Measurements from ENCODE around the gene UBALD1. TPM values are rescaled to one million over a fixed set of nuclear protein-coding genes. Genes with fewer than 3 reads are reported as not detected.
"Not testable (repeated sequence)": the region's sequence is repeated elsewhere in the genome, so short reads cannot be mapped to it uniquely, and the experiment has no call there.

The UBALD1 gene
- polyA plus RNA-seq, 5 donors, result 10.2 to 34.0 (median 18.5) TPM

- DNase-seq, result peak; percentile 47 to 51
Measured at GRCh38 chr16:4601036-4601863, 13.4 kb downstream of the UBALD1 start.

DNA sequence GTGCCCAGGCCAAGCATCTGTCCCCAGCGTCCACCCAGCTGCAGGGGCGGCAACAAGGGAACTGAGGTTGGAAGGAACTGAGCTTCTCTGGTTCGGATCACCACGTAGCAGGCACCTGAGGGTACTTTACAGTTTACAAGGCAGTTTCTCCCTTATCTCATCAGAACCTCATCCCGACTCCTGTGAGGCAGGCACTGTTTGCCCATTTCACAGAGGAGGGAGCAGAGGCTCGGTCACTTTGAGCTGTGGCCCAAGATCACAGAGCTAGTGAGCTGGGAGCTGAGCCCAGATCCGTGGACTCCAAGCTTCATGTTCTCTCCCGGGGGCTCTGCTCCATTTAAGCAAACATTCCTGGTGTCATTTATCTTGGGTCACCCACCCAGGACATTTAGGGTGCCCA lies 15.1 kb downstream of the UBALD1 start:
- no peak for DNase-seq

GRCh38 chr16:4599037-4599436 lies 15.7 kb downstream of the UBALD1 start:
- no peak for DNase-seq

DNA sequence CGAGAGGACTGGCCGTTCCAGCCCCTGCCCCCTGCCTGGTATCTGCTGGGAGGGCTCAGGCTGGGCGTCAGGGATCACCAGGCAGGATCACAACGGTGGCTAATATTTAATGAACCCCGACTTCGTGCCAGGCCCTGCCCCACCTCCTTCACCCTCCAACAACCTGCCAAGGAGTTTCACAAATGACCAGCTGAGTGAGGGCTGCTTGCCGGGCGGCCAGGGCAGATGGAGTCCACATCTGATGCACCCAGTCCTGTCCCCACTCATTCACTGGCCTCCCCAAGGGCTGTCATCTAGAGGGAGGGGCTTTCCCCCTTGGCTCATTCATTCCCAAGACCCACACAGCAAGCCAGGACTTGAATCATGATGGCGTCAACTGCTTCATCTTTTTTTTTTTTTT lies 17.5 kb downstream of the UBALD1 start:
- no peak for DNase-seq

GRCh38 chr16:4594433-4595410 lies 20.0 kb downstream of the UBALD1 start:
- DNase-seq, result no peak

DNA sequence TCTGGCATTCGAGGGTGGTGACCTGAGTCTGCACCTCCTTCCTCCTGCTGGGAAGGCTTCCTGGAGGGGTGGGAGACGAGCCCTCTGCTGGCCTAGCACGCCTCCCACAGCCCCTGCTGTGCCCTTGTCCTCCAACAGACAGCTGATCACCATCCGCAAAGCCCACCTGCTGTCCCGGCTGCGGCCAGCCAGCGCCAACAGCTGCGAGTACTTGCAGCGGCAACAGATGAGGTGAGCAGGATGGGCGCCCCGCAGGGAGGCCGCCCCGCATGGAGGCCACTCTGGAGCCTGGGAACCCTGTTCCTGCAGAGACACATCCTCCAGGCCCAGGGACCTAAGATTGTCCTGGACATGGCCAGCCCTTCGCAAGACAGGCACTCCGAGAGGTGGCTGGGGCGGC lies 21.6 kb downstream of the UBALD1 start:
- DNase-seq, result no peak

GRCh38 chr16:4591706-4592470 lies 22.8 kb downstream of the UBALD1 start:
- DNase-seq, result no peak

DNA sequence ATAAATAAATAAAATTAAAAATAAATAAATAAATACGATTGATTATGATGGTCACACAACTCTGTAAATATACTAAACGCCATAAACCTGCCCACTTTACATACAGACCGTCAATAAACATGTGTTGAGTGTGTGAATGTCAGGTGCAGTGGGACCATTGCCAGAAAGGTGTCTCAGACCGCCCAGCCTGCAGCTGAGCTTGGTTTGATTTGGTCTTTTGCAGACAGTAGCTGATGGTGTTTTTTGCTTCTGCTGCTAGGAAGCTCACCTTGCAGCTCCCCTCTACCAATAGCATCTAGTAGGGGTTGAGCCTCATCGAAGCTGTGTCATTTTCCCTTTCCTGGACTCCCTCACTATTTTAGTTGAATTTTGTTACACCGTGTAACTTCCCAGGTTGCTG lies 23.5 kb downstream of the UBALD1 start:
- no peak for DNase-seq

DNA sequence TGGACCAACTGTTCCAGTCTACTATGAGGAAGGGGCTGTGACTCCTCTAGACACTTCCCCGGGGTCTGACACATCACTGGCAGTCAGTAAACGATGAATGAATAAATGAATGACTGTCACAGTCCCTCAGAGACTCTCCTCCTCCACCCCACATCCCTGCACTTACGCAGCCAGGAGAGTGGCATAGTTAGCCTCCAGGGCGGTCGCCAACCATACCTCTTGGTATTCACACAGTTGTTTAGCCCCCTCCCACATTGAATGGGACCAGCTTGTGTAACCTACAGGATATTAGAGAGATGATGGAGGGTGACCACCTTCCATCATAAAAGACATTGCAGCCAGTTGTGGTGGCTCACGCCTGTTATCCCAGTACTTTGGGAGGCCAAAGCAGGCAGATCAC lies 25.7 kb downstream of the UBALD1 start:
- no peak for DNase-seq

DNA sequence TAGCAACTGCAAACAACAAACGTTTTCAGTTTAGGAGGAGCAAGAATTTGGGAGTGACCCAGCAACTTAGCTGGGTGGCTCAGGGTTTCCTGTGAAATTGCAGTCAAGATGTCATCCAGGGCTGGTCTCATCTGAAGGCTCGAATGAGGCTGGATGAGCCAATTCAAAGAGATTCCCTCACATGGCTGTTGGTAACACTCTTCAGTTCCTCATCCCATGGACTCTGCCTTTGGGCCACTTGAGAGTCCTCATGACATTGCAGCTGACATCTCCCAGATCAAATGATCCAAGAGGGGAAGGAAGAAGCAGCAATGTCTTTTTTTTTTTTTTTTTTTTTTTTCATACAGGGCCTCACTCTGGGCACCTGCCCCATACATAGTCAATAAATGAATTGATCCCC lies 26.3 kb downstream of the UBALD1 start:
- DNase-seq, result no peak

DNA sequence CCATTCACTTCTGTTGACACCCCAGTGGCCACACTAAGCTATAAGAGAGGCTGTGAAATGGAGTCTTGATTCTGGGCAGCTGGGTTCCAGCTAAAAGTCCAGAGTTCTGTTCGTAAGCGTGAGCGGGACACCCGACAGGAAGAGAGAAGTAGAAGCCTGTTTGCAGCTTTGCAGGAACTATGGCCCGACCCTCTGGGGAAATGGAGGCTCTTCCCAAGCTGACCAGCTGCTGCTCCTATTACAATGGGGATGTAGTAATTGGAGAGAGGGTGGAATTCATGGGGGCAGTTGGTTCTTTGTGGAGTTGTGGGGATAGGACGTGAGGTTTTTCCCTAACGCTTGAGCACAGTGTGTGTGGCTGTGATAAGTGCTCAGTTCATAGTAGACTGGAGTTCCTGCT lies 28.4 kb downstream of the UBALD1 start:
- no peak for DNase-seq

- no peak for DNase-seq
Measured at GRCh38 chr16:4583906-4584305, 30.8 kb downstream of the UBALD1 start.

DNA sequence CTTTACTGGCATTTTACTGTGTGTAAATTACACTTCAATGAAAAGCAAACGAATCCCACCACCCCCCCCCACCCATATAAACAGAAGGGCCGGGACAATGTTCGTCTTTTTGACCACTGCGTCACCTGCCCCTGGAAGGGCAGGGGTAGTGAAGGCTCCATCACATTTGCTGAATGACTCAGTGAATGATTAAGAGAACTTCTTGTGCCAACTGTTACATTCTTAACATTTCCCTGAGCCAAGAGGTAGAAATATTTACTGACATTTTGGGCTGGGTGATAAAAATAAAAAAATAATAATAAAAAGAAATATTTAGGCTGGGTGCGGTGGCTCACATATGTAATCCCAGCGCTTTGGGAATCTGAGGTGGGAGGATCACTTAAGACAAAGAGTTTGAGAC lies 34.4 kb downstream of the UBALD1 start:
- no peak for DNase-seq

- DNase-seq, result no peak
Measured at GRCh38 chr16:4578961-4579530, 35.6 kb downstream of the UBALD1 start.

DNA sequence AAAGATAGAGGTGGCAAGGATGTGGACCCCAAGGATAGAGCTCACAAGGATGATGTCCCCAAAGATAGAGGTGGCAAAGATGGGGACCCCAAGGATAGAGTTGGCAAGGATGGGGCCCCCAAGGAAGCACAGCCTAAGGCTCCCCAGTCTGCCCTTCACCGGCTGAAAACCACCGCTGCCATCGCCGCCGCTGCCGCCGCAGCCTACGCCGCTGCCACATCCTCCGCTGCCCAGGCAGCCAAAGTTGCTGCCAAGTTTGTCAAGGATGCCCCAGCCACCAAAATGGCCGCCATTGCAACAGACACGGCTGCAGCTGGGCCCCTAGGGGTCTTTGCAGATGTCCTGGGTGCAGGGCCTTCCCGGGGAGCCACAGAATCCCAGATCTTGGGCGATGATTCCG lies 38.7 kb downstream of the UBALD1 start:
- no peak for DNase-seq

GRCh38 chr16:4574919-4575705 lies 39.6 kb downstream of the UBALD1 start:
- no peak for DNase-seq

- DNase-seq, result not testable (repeated sequence)
Measured at GRCh38 chr16:4573926-4574325, 40.8 kb downstream of the UBALD1 start.

DNA sequence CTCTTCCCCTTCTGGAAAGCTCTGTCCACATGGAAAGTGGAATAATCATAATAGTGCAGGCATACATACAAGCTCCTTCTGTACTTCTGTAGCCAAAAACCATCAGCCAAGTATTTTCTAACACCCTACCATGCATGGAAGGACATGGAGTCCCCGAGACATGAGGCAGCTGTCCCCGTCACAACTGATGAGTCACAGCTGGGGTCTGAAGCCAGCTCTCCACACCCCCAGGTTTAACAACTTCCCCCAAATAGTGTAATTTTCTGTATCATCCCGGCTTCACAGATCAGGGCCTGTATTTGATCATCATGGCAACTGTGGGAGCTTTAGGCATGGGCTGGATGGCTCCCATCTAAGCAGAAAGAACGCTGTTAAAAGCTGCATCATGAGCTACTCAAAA lies 42.0 kb downstream of the UBALD1 start:
- peak; percentile 88 to 92 for DNase-seq

DNA sequence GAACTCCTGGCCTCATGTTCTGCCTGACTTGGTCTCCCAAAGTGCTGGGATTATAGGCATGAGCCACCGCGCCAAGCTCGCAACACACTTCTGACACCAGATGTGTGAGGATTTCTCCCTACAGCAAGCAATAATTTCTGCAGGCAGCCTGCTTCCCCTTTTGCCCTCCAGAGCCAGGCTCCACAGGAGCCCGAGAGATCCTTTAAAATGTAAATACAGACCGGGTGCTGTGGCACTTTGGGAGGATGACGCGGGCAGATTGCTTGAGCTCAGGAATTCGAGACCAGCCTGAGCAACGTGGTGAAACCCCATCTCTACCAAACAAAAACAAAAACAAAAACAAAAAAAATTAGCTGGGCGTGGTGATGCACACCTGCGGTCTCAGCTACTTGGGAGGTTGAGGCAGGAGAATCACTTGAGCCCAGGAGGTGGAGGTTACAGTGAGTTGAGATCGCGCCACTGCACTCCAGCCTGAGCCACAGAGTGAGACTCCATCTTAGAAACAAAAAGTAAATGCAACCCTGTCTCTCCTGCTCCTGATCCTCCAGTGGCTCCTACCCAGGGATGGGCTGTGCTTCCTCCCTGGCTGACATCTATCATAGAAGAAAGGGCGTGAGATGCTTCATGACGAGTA lies 43.9 kb downstream of the UBALD1 start:
- no peak for DNase-seq

- DNase-seq, result no peak
Measured at GRCh38 chr16:4570086-4570485, 44.6 kb downstream of the UBALD1 start.
